K562 (cell line): Measurements from ENCODE around the gene PRCP. TPM values are rescaled to one million over a fixed set of nuclear protein-coding genes. Genes with fewer than 3 reads are reported as not detected.

Source experiments
- ATAC-seq: fragments of 200-7000 bp; cut with Tn5 transposase; 3 replicates; pipeline ENCODE4 v1.9.1; 2020; ENCODE audit warnings: moderate library complexity
- BruUV-seq: library from RNA; stranded (reverse); fragments of 400-500 nt; replicated peaks from 2 replicates; lab custom pipeline; 2021; lab: Mats Ljungman, UMichigan
- CTCF ChIA-PET: fragments of 300-600 bp; formaldehyde crosslinking; extraction: SDS; loops from one replicate; lab custom pipeline; 2021; ENCODE audit warnings: low intra/inter-chr PET ratio; lab: Yijun Ruan, JAX
- POLR2A ChIA-PET: fragments of 300-600, 350-650 bp; sonication (Branson Sonifier 250); formaldehyde crosslinking; extraction: SDS; loops from one replicate; lab custom pipeline; 2021; ENCODE audit warnings: antibody characterized with exemption, inconsistent platforms; lab: Yijun Ruan, JAX
- DNase-seq, 4 experiments: peaks; one replicate each; pipeline versions ENCODE4 v3.0.0 to v3.0.0-alpha.2; 2011 to 2018; ENCODE audit warnings: low spot score in 3 of 4, mixed read lengths in 3 of 4; ENCODE audit errors: extremely low read depth in 1 of 4
- FAIRE-seq: peaks from 2 replicates; lab custom pipeline; 2011; peaks lifted over from hg19 to GRCh38; lab: Jason Lieb, UNC
- H2AFZ ChIP-seq: 2 replicates; pipeline ENCODE4 v1.6.0; 2011; ENCODE audit warnings: low read depth, low read length, control low read depth, inconsistent platforms
- H3K27ac ChIP-seq: fragments of 200-600 bp; 3 replicates; pipeline ENCODE4 v1.8.0; 2011; ENCODE audit warnings: low read depth, mild to moderate bottlenecking, control low read depth, inconsistent platforms, low read length, moderate library complexity, mixed read lengths; ENCODE audit errors: extremely low read depth
- H3K27me3 ChIP-seq, 2 experiments: fragments of 300-600 bp in 1 of 2; 2 replicates in 1 of 2; 3 replicates in 1 of 2; pipeline versions ENCODE4 v1.6.0 to v1.8.0; 2011; ENCODE audit warnings: inconsistent platforms in 2 of 2, low read length in 2 of 2, mild to moderate bottlenecking in 1 of 2, mixed read lengths in 1 of 2, moderate library complexity in 1 of 2; ENCODE audit not compliant: control insufficient read depth in 2 of 2, insufficient read depth in 2 of 2
- H3K36me3 ChIP-seq: fragments of 300-600 bp; 3 replicates; pipeline ENCODE4 v1.8.0; 2011; ENCODE audit warnings: mild to moderate bottlenecking, low read length, inconsistent platforms; ENCODE audit not compliant: control insufficient read depth, insufficient read depth
- H3K4me1 ChIP-seq, 2 experiments: fragments of 200-600 bp in 1 of 2; replicated peaks in 1 of 2; 2 replicates in 1 of 2; 3 replicates in 1 of 2; pipeline versions ENCODE4 v1.5.1 to v1.8.0; 2011; ENCODE audit warnings: inconsistent platforms in 2 of 2, low read length in 2 of 2, mild to moderate bottlenecking in 1 of 2, mixed read lengths in 1 of 2, moderate library complexity in 1 of 2; ENCODE audit not compliant: control insufficient read depth in 2 of 2, insufficient read depth in 2 of 2
- H3K4me2 ChIP-seq: 2 replicates; pipeline ENCODE4 v1.6.1; 2011; ENCODE audit warnings: low read length, control low read depth, inconsistent platforms, mixed read lengths; ENCODE audit not compliant: insufficient read depth
- H3K4me3 ChIP-seq: fragments of 200-600 bp; sonication (generic), shearing (Covaris generic); 2 replicates; pipeline ENCODE4 v1.5.1; 2016; ENCODE audit warnings: control low read depth, inconsistent platforms
- H3K79me2 ChIP-seq: fragments of 200-600 bp; 3 replicates; pipeline ENCODE4 v1.8.0; 2011; ENCODE audit warnings: low read length, inconsistent platforms; ENCODE audit not compliant: control insufficient read depth, insufficient read depth
- H3K9ac ChIP-seq, 2 experiments: 2 replicates each; pipeline versions ENCODE4 v1.6.0 to v1.6.1; 2011; ENCODE audit warnings: low read depth in 2 of 2, low read length in 2 of 2, control low read depth in 1 of 2, inconsistent platforms in 1 of 2, mild to moderate bottlenecking in 1 of 2, mixed read lengths in 1 of 2; ENCODE audit not compliant: insufficient read depth in 1 of 2
- H3K9me1 ChIP-seq: one replicate; pipeline ENCODE4 v1.6.0; 2011; ENCODE audit warnings: inconsistent platforms, mild to moderate bottlenecking, low read length, moderate library complexity; ENCODE audit not compliant: control insufficient read depth, insufficient read depth
- H3K9me3 ChIP-seq: replicated peaks from 2 replicates; pipeline ENCODE4 v1.5.1; 2011; ENCODE audit warnings: low read depth, low read length, inconsistent platforms; ENCODE audit not compliant: control insufficient read depth, insufficient read depth
- H4K20me1 ChIP-seq: replicated peaks from 2 replicates; pipeline ENCODE4 v1.6.1; 2011; ENCODE audit warnings: low read length, inconsistent platforms, mixed read lengths; ENCODE audit not compliant: control insufficient read depth, insufficient read depth
- CC2D1A ChIP-seq: fragments of 450-650 bp; IDR thresholded peaks from 2 replicates; pipeline ENCODE4 v1.6.1; 2017; ENCODE audit warnings: mild to moderate bottlenecking
- ETV5 ChIP-seq: sonication (generic); formaldehyde crosslinking; IDR thresholded peaks from 2 replicates; pipeline ENCODE4 v1.4.0; 2020; ENCODE audit warnings: low read depth, mild to moderate bottlenecking, missing genetic modification reagents
- HINFP ChIP-seq: fragments of 450-650 bp; conservative IDR thresholded peaks from 2 replicates; pipeline ENCODE4 v1.6.1; 2016; ENCODE audit warnings: missing genetic modification characterization, low read depth, mild to moderate bottlenecking, control low read depth, missing compliant biosample characterization
- HMBOX1 ChIP-seq: sonication (generic); IDR thresholded peaks from 2 replicates; pipeline ENCODE4 v1.6.1; 2016
- NFE2 ChIP-seq: IDR thresholded peaks from 2 replicates; pipeline ENCODE4 v1.6.1; 2014; ENCODE audit warnings: antibody characterized with exemption, low read depth
- NFXL1 ChIP-seq: fragments of 450-650 bp; formaldehyde crosslinking; IDR thresholded peaks from 2 replicates; pipeline ENCODE4 v1.4.0; 2021; ENCODE audit warnings: mild to moderate bottlenecking
- PHB ChIP-seq: fragments of 250-450 bp; sonication (Bioruptor Pico); IDR thresholded peaks from 2 replicates; pipeline ENCODE4 v1.5.0; 2021
- SPI1 ChIP-seq: IDR thresholded peaks from 2 replicates; pipeline ENCODE4 v1.6.1; 2011; ENCODE audit warnings: low read depth, low read length, control low read depth, borderline replicate concordance
- ZNF280A ChIP-seq: fragments of 450-650 bp; IDR thresholded peaks from 2 replicates; pipeline ENCODE4 v1.6.1; 2018; ENCODE audit warnings: mild to moderate bottlenecking, low read depth; ENCODE audit not compliant: partially characterized antibody
- WGBS: fragments of 100-300 bp; shearing (Covaris generic); methylation state at CpG from one replicate; pipeline ENCODE4 v1.1.6; 2016; ENCODE audit warnings: low coverage, mixed read lengths; ENCODE audit not compliant: insufficient coverage; ENCODE audit errors: missing lambda C conversion rate; 5-methylcytosine and 5-hydroxymethylcytosine counted together
- in situ Hi-C: fragments of 300-500 bp; cut with MboI; formaldehyde crosslinking; loops from 4 replicates; pipeline ENCODE4 v1.15.0; 2018; ENCODE audit warnings: inconsistent platforms, mixed read lengths
- intact Hi-C: fragments of 100-400 bp; cut with micrococcal nuclease; formaldehyde crosslinking; loops from 2 replicates; pipeline ENCODE4 v1.14.2; 2022
- polyA plus RNA-seq, 8 experiments: library from polyadenylated mRNA; depleted of rRNA in 4 of 8; stranded (reverse) in 5 of 8; unstranded in 3 of 8; fragments of >200 nt; fragmentation: Nextera tagmentation in 2 of 8; fragmentation: Illumina TruSeq in 1 of 8; extraction: Ambion mirVana in 2 of 8; extraction: Trizol in 1 of 8; gene quantifications; 2 replicates each; pipeline versions ENCODE4 v1.2.1 to v1.2.3, GENCODE V29; 2011 to 2014; ENCODE audit warnings: inconsistent platforms in 1 of 8, missing spikeins in 1 of 8
- total RNA-seq, 7 experiments: library from RNA; depleted of rRNA in 6 of 7; stranded (reverse); fragments of >200 nt in 6 of 7; fragmentation: Illumina TruSeq in 2 of 7; extraction: Trizol in 2 of 7; gene quantifications; 2 replicates each; pipeline versions ENCODE4 v1.2.1 to v1.2.3, GENCODE V29; 2011 to 2021; ENCODE audit warnings: low replicate concordance in 1 of 7

The PRCP gene
- total and polyA plus RNA-seq, 9 of the 15 experiments (the other 6 are each of a cell fraction or from before 2014, with no cell fraction given), result 9.5 to 43.1 (median 23.2) TPM

GRCh38 chr11:82845356-82846353 lies 54.6 kb downstream of the PRCP start:
- intact Hi-C loops (no loop called here), in situ Hi-C loops (no loop called here)
- H3K4me1 ChIP-seq, result peaks cover 0 to 2% of the 10 kb centered on the region in 2 experiments; a peak in 1 of 5 replicates
- no peaks in the 10 kb centered on the region for H3K9me1 ChIP-seq
- H3K27ac ChIP-seq, result no peak overlapping the region
- WGBS, result 49% methylated on average over 7 of the region's 7 CpGs
- no peak overlapping the region for H3K9ac ChIP-seq
- no peaks in the 10 kb centered on the region for H3K9me3 ChIP-seq
- ChIA-PET CTCF (no interaction called here), POLR2A (no interaction called here)
- H3K4me3 ChIP-seq, result no peak overlapping the region
- H3K4me2 ChIP-seq, result no peak overlapping the region
- H3K27me3 ChIP-seq, result no peaks in the 10 kb centered on the region
- peaks cover 2% of the 10 kb centered on the region; the same call in 1 of the 3 replicates for H3K36me3 ChIP-seq
- FAIRE-seq (no peak), ATAC-seq (peak; percentile 64), DNase-seq (no peak)
- H2AFZ ChIP-seq, result no peak overlapping the region
- no peak for TF ChIP-seq PHB (CRISPR knock-in tag)
- peak; percentile 71 for TF ChIP-seq HMBOX1
- TF ChIP-seq ZNF280A, result no peak
- TF ChIP-seq NFE2, result no peak
- peak; percentile 63; the same call in 1 of the 2 replicates for TF ChIP-seq CC2D1A
- peak; percentile 94 for TF ChIP-seq SPI1
- no peak for TF ChIP-seq NFXL1 (CRISPR knock-in tag)
- TF ChIP-seq ETV5 (CRISPR knock-in tag), result no peak
- peak; percentile 73; the same call in 1 of the 2 replicates for TF ChIP-seq HINFP (tag)
- no TSS peak for BruUV-seq
- H4K20me1 ChIP-seq, result no peaks in the 10 kb centered on the region
- H3K79me2 ChIP-seq, result no peaks in the 10 kb centered on the region
